ENCODE results near the gene CLDN1.

GRCh38 chr3:190326361-190326760, 4.1 kb upstream of the CLDN1 start:
- no peak for TF ChIP-seq REST (IDR thresholded peaks at IDR 0.05; ENCODE audit: borderline replicate concordance)
- no peak for TF ChIP-seq CTCF (IDR thresholded peaks at IDR 0.05; ENCODE audit: poor library complexity, severe bottlenecking)
- no peak for TF ChIP-seq MXI1 (conservative IDR thresholded peaks at IDR 0.05; ENCODE audit: poor library complexity, severe bottlenecking)
- TF ChIP-seq EP300 (conservative IDR thresholded peaks at IDR 0.05; ENCODE audit: poor library complexity, severe bottlenecking), result no peak
